GM18520 (cell line): Measurements from ENCODE around the gene PEPD.
"Not testable (repeated sequence)": the region's sequence is repeated elsewhere in the genome, so short reads cannot be mapped to it uniquely, and the experiment has no call there.

ENCODE experiments used
- ATAC-seq: cut with Tn5 transposase; IDR thresholded peaks from one replicate; pipeline ENCODE4 v1.9.1; 2021; ENCODE audit not compliant: unreplicated experiment

Gene PEPD

GRCh38 chr19:33521480-33522370 is at the start of gene PEPD:
Gene PEPD, minus strand, starts transcription at chr19:33521791. Its CDS starts 31 bp downstream, at chr19:33521760.
- ATAC-seq = peak; percentile 64

- ATAC-seq = no peak
Observed at GRCh38 chr19:33569821-33570220, 48.2 kb upstream of the PEPD start.

- ATAC-seq = no peak
Observed at GRCh38 chr19:33568706-33569105, 47.1 kb upstream of the PEPD start.

GRCh38 chr19:33564836-33565338 is 43.3 kb upstream of the PEPD start:
- no peak for ATAC-seq

- no peak for ATAC-seq
Observed at GRCh38 chr19:33562636-33563035, 41.0 kb upstream of the PEPD start.

- ATAC-seq = not testable (repeated sequence)
Observed at GRCh38 chr19:33561666-33562065, 40.1 kb upstream of the PEPD start.

GRCh38 chr19:33561261-33561660 is 39.7 kb upstream of the PEPD start:
- no peak for ATAC-seq

GRCh38 chr19:33559996-33560395 is 38.4 kb upstream of the PEPD start:
- ATAC-seq = no peak

GRCh38 chr19:33558856-33559255 is 37.3 kb upstream of the PEPD start:
- ATAC-seq = no peak

- ATAC-seq = no peak
Observed at GRCh38 chr19:33558151-33558550, 36.6 kb upstream of the PEPD start.

- ATAC-seq = no peak
Observed at GRCh38 chr19:33557720-33558119, 36.1 kb upstream of the PEPD start.

- no peak for ATAC-seq
Observed at GRCh38 chr19:33557196-33557595, 35.6 kb upstream of the PEPD start.

- ATAC-seq = no peak
Observed at GRCh38 chr19:33556261-33556660, 34.7 kb upstream of the PEPD start.

- not testable (repeated sequence) for ATAC-seq
Observed at GRCh38 chr19:33555726-33556125, 34.1 kb upstream of the PEPD start.

GRCh38 chr19:33554821-33555220 is 33.2 kb upstream of the PEPD start:
- ATAC-seq = no peak

- ATAC-seq = no peak
Observed at GRCh38 chr19:33554391-33554790, 32.8 kb upstream of the PEPD start.

- ATAC-seq = no peak
Observed at GRCh38 chr19:33553530-33554310, 32.1 kb upstream of the PEPD start.

- ATAC-seq = no peak
Observed at GRCh38 chr19:33552928-33553279, 31.3 kb upstream of the PEPD start.

- no peak for ATAC-seq
Observed at GRCh38 chr19:33552191-33552927, 30.8 kb upstream of the PEPD start.

GRCh38 chr19:33551676-33552075 is 30.1 kb upstream of the PEPD start:
- ATAC-seq = no peak

GRCh38 chr19:33550768-33551167 is 29.2 kb upstream of the PEPD start:
- ATAC-seq = no peak
